ENCODE results near the gene ORMDL1. TPM values are rescaled to one million over a fixed set of nuclear protein-coding genes. Genes with fewer than 3 reads are reported as not detected.
A peak's percentile ranks its signal among the peaks of the same experiment; 100 is the strongest.

ORMDL1 gene
- total and polyA plus RNA-seq, 2 of the 13 experiments (the other 11 are each of a cell fraction or from before 2014, with no cell fraction given) = 67.5 to 160 TPM

- TF ChIP-seq SKIL (CRISPR knock-in tag; IDR thresholded peaks at IDR 0.05; ENCODE audit: borderline replicate concordance) (no peak), RXRB (CRISPR knock-in tag; IDR thresholded peaks at IDR 0.05; ENCODE audit: borderline replicate concordance) (no peak), GABPB1 (CRISPR knock-in tag; IDR thresholded peaks at IDR 0.05) (no peak), PHF5A (CRISPR knock-in tag; IDR thresholded peaks at IDR 0.05; ENCODE audit: low read depth, unreplicated experiment) (no peak), HNRNPH1 (optimal IDR thresholded peaks at IDR 0.05; ENCODE audit: low read depth, low read length) (no peak), ZNF784 (CRISPR knock-in tag; IDR thresholded peaks at IDR 0.05; ENCODE audit: borderline replicate concordance) (no peak), ZNF614 (CRISPR knock-in tag; IDR thresholded peaks at IDR 0.05; ENCODE audit: borderline replicate concordance) (no peak; the same call in 1 of the 2 replicates), ESRRA (CRISPR knock-in tag; IDR thresholded peaks at IDR 0.05; ENCODE audit: low read depth) (no peak), POLR2AphosphoS5 (IDR thresholded peaks at IDR 0.05; ENCODE audit: low read depth, low read length) (no peak), ZGPAT (CRISPR knock-in tag; IDR thresholded peaks at IDR 0.05) (no peak), RBAK (CRISPR knock-in tag; IDR thresholded peaks at IDR 0.05) (no peak), MXD1 (CRISPR knock-in tag; IDR thresholded peaks at IDR 0.05) (no peak), IRF2 (CRISPR knock-in tag; IDR thresholded peaks at IDR 0.05) (no peak), KAT7 (CRISPR knock-in tag; IDR thresholded peaks at IDR 0.05; ENCODE audit: borderline replicate concordance) (no peak), ZNF557 (CRISPR knock-in tag; IDR thresholded peaks at IDR 0.05) (peak; percentile 34; the same call in 1 of the 2 replicates), ZNF33A (CRISPR knock-in tag; IDR thresholded peaks at IDR 0.05; ENCODE audit: borderline replicate concordance) (0 out of 2 replicates have a peak, but pooled peaks have one; percentile 44), SNRNP70 (IDR thresholded peaks at IDR 0.05; ENCODE audit: low read depth, low read length) (no peak), ZBTB46 (CRISPR knock-in tag; IDR thresholded peaks at IDR 0.05; ENCODE audit: borderline replicate concordance) (no peak), ZSCAN30 (CRISPR knock-in tag; IDR thresholded peaks at IDR 0.05) (no peak), TOE1 (CRISPR knock-in tag; IDR thresholded peaks at IDR 0.05) (no peak), ZNF879 (CRISPR knock-in tag; IDR thresholded peaks at IDR 0.05) (peak; percentile 74; the same call in 1 of the 2 replicates), ZNF549 (CRISPR knock-in tag; IDR thresholded peaks at IDR 0.05) (no peak), ZFP1 (CRISPR knock-in tag; IDR thresholded peaks at IDR 0.05) (peak; percentile 63; the same call in 1 of the 2 replicates), ZFP37 (CRISPR knock-in tag; IDR thresholded peaks at IDR 0.05; ENCODE audit: borderline replicate concordance) (no peak), ZNF34 (CRISPR knock-in tag; IDR thresholded peaks at IDR 0.05; ENCODE audit: borderline replicate concordance) (no peak)
These were observed 21.9 kb downstream of the ORMDL1 start (continued) for GRCh38 chr2:189762229-189762550.
